ENCODE data around the gene RBMS1. TPM values are rescaled to one million over a fixed set of nuclear protein-coding genes. Genes with fewer than 3 reads are reported as not detected.
A peak's percentile ranks its signal among the peaks of the same experiment; 100 is the strongest.

The RBMS1 gene
- total RNA-seq, 2 donors from 2014 or later = 108 to 110 TPM

DNA sequence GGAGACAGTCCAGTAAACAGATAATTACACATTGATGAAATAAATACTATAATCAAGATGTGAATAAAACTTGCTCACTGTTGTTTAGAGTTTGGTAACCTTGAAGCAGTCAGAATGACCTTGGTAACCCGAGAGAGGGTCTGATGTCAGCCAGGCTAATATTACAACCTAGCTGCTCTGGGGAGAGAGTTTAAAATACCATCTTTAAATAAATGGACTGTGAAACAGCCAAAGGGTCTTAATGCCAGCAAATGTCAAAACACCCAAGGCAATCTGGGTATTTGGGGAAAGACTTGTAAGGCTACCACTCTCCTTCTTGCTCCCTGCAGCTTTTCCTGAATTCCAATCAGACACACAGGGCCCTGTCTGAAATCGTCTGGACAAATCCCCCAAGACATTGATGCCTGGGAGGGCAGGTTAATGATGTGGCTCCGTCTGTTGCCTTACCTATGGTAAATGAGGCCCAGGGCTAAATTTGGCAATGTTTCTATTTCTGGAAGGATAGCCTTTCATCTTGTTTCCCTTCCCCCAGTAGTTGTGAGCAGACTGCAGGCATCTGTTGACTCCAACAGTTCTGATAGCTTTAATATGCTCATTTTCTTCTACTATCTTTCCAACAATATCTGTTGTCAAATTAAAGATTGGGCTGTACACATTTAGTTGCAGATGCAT, 250.6 kb downstream of the RBMS1 start:
- no peak overlapping the region for H3K4me3 Mint-ChIP-seq
- H3K4me1 Mint-ChIP-seq = no peaks in the 10 kb centered on the region
- no peaks in the 10 kb centered on the region for H3K9me3 ChIP-seq (ENCODE audit: control insufficient read depth, low read length, poor library complexity, severe bottlenecking)
- H3K27ac Mint-ChIP-seq = no peak overlapping the region
- no peak for DNase-seq
- no peaks in the 10 kb centered on the region for H3K36me3 Mint-ChIP-seq (ENCODE audit: low read depth)
- peaks cover 4% of the 10 kb centered on the region for H3K27me3 Mint-ChIP-seq
- ATAC-seq = no peak

DNA sequence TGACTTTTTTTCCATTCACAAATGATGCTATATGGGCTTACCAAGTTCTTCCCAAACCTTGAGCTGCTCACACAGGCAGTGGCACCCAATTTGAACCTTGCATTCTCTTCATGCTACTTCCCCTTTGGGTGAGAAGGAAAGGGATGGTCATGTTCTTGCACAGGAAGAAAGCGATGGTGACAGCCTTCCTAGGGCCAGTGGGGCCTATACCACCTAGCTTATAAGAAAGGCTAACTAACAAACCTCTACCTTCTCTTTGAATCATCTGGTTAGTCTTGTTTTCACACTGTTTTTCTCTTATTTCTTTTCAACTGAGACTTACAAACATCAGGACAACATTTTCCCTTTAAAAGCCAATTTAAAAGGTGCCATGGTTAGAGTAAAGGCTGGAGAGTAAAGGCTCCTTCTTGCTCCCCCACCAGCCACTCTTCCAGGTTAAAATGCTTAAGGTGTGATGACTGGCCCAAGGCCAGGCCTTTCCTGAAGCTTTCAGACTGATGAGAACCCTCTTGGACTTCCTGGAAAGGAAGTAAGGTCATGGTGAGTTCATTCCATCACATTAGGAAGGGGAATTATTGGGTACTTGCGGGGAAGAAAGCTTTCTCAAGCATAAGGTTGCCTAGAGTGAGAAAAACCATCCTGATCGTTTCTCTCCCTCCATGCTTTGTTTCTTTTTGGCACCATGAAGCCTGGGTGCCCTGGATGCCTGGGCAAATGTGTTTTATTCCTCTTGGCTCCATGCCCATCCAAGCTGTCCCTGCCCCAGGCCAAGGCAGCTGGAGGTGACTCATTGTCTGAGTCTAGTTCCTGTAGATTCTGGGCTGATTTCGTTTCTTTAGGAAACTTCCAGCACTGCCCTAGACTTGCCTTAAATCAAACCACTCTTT, 252.1 kb downstream of the RBMS1 start:
- DNase-seq = no peak
- Mint-ChIP-seq H3K27me3 (peaks cover 4% of the 10 kb centered on the region), H3K36me3 (ENCODE audit: low read depth) (no peaks in the 10 kb centered on the region), H3K4me3 (no peak overlapping the region), H3K27ac (no peak overlapping the region), H3K4me1 (no peaks in the 10 kb centered on the region)
- no peak for ATAC-seq
- no peaks in the 10 kb centered on the region for H3K9me3 ChIP-seq (ENCODE audit: control insufficient read depth, low read length, poor library complexity, severe bottlenecking)

DNA sequence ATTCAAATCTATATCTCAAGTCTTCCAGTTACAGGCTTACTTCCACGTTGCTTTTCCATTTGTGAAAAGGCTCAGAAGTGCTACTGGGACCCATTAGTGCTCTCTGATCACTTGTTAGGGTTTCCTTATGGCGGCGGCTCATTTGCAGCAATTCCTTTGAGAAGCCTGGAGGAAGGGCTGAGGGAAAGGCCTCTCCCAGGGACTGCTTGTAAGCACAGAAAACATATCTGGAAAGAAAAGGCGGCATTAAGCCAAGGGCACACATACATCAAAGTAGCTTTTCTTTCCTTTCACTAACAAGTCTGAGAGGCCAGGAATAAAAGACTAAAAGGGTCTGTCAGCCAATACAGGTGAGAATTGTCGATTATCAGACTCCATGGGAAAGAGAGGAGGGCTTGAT, 254.2 kb downstream of the RBMS1 start:
- ATAC-seq (no peak), DNase-seq (no peak)
- Mint-ChIP-seq H3K36me3 (ENCODE audit: low read depth) (no peaks in the 10 kb centered on the region), H3K4me1 (no peaks in the 10 kb centered on the region), H3K4me3 (no peak overlapping the region), H3K27me3 (peaks cover 4% of the 10 kb centered on the region), H3K27ac (no peak overlapping the region)
- no peaks in the 10 kb centered on the region for H3K9me3 ChIP-seq (ENCODE audit: control insufficient read depth, low read length, poor library complexity, severe bottlenecking)

DNA sequence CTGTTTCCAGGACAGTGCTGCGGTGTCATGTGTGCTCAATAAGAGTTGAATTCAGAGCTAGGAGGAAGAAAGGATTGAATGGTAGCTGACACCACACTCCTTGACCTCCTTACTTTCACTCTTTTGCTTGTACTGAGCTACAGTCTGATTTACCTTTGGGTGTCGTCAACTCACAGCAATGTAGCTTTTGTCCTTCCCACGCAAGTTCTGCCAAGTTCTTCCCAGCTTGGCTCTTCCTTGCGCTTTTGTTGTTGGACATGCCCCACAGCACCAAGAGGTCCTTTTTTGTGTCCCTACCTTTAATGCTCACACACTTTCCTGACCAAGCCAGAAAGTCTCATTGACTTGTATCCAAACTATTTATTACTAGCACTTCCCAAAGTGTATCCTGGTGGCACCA, 255.2 kb downstream of the RBMS1 start:
- H3K27ac Mint-ChIP-seq = no peak overlapping the region
- ATAC-seq = no peak
- peaks cover 11% of the 10 kb centered on the region for H3K27me3 Mint-ChIP-seq
- no peak for DNase-seq
- no peak overlapping the region for H3K4me3 Mint-ChIP-seq
- H3K36me3 Mint-ChIP-seq (ENCODE audit: low read depth) = no peaks in the 10 kb centered on the region
- H3K9me3 ChIP-seq (ENCODE audit: control insufficient read depth, low read length, poor library complexity, severe bottlenecking) = no peaks in the 10 kb centered on the region
- H3K4me1 Mint-ChIP-seq = peaks cover 3% of the 10 kb centered on the region

DNA sequence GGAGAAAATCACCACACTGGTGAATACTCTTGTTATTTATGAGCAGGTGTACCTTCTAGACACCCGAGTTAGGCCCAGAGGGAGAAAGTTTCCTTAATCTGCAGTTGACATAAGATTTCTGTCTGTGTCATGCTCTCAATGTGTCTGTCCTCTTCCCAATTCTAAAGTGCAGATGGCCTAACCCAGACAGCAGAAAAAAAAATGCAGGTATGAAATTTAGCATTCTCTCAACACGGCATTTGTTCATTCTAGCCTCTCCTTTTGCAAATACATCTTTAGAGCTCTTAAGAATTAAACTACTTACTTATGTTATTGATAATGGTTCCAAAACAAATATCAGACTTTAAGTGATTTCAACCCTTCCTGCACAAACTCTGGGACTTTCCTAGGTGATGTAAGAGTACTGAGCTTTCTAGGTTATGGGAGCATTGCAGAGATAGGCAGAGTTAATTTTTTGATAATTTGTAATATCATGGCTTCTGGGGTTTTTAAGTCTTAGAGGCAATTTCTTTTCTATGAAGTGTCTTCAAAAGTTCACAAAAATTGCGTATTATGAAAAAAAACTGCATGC, 260.6 kb downstream of the RBMS1 start:
- H3K27ac Mint-ChIP-seq = peak overlapping the region; percentile 43
- H3K9me3 ChIP-seq (ENCODE audit: control insufficient read depth, low read length, poor library complexity, severe bottlenecking) = no peaks in the 10 kb centered on the region
- peaks cover 2% of the 10 kb centered on the region for H3K36me3 Mint-ChIP-seq (ENCODE audit: low read depth)
- no peak overlapping the region for H3K4me3 Mint-ChIP-seq
- H3K27me3 Mint-ChIP-seq = peaks cover 14% of the 10 kb centered on the region
- ATAC-seq (no peak), DNase-seq (no peak)
- H3K4me1 Mint-ChIP-seq = peaks cover 3% of the 10 kb centered on the region

DNA sequence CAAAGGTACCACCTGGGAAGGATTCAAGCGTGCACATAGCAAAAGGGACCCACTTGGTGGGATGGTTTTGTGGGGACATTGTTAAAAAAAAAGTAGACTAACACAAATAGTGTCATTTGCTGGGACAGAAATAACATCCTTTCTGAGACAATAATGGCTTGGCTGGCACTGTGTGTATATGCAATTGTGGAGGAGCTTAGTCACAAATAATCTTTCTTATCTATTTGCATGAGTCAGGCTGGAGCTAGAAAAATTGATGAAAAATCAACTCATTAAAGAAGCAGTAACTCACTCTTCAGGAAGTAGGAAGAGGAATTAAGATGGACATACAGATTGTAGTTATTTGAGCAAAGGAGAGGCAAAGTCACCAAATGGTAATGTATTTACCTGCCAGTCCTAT, 264.0 kb downstream of the RBMS1 start:
- no peaks in the 10 kb centered on the region for H3K9me3 ChIP-seq (ENCODE audit: control insufficient read depth, low read length, poor library complexity, severe bottlenecking)
- H3K4me1 Mint-ChIP-seq = peaks cover 7% of the 10 kb centered on the region
- no peak overlapping the region for H3K4me3 Mint-ChIP-seq
- DNase-seq = no peak
- no peak overlapping the region for H3K27ac Mint-ChIP-seq
- no peak for ATAC-seq
- H3K27me3 Mint-ChIP-seq = peaks cover 19% of the 10 kb centered on the region
- H3K36me3 Mint-ChIP-seq (ENCODE audit: low read depth) = peaks cover 4% of the 10 kb centered on the region

DNA sequence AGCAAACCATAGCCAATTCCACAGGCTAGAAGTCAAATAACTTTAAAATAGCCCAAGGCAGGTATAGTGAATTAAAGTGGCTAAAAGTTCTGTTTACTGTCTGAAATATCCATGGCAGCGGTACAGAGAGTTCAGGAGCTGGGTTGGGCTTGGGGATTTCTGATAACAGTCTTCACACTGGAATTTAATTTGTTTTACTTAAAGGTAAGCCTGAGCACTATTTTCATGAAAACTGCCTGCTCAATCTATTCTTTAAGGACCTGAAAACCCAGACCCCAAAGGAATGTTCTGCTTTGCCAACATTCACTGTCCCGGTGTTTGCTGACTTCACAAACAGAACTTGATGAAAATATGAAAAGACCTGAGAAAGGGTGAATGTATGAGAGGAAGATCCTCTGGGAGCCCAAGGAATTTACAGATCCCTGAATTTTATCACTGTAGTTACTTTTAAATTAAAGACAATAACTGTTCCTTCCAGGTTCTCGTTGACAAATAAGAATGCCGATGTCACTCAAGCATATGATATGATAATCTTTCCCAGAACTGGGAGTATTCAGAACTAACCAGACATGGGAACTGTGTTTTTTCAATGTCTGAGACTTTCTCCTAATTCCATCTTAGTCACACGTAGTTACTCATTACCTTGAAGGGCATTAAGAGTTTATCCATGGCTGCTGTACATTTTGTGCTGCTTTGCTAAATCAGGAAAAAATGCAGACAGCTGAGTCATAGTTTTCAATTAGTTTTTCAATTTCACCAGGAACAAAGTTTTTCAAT, 265.3 kb downstream of the RBMS1 start:
- H3K36me3 Mint-ChIP-seq (ENCODE audit: low read depth) = peaks cover 4% of the 10 kb centered on the region
- no peak overlapping the region for H3K4me3 Mint-ChIP-seq
- no peak overlapping the region for H3K27ac Mint-ChIP-seq
- no peak for DNase-seq
- no peak for ATAC-seq
- no peaks in the 10 kb centered on the region for H3K9me3 ChIP-seq (ENCODE audit: control insufficient read depth, low read length, poor library complexity, severe bottlenecking)
- peaks cover 13% of the 10 kb centered on the region for H3K4me1 Mint-ChIP-seq
- peaks cover 11% of the 10 kb centered on the region for H3K27me3 Mint-ChIP-seq

DNA sequence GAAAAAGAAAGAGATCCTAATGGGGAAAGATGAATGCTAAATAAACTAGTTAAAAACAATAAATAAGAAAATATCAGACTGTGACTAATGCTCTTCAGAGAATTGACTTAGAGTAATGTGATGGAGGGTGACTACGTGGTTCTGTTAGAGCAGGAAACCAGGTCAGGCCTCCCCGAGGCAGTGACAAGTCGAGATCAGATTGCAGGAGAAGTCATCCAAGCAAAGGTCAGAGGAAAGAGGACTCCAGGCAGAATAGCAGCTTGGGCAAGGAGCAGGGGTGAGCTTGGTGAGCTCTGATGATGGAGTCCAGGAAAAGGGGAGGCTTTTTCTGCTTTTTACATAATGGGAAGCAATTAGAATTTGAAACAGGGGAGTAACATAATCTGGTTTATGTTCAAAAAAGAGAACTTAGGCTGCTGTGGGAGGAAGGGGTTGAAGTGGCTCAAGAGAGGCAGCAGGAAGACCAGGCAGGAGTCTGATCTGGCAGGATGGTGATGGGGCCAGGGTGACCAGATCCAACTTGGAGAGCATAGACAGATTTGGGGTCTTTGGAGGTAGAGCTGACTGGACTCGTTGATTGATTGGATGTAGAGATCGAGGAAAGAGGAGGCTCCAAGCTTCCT, 266.2 kb downstream of the RBMS1 start:
- ATAC-seq = no peak
- no peak overlapping the region for H3K27ac Mint-ChIP-seq

DNA sequence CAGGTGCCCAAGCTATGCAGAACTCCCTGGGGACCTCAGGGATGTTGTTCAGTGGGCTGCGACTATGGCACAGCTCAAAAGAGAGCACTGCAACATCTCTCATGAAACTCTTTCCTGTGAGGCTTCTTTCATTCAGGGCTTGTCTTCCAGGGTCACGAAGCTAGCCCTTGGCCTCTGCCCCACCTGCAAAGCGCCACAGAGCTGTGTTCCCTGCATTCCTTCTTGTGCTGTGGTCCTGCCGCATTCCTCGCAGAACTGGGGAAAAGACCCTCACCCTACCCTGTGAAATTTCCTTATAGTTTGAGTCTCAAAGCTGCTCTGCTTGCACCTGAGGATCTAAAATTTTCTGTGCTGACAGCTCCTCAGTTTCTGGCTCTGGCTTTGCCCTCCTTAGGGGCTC, 267.2 kb downstream of the RBMS1 start:
- ATAC-seq = no peak
- no peak overlapping the region for H3K27ac Mint-ChIP-seq
- peaks cover 2% of the 10 kb centered on the region for H3K36me3 Mint-ChIP-seq (ENCODE audit: low read depth)
- H3K4me3 Mint-ChIP-seq = no peak overlapping the region
- H3K27me3 Mint-ChIP-seq = peaks cover 18% of the 10 kb centered on the region
- H3K4me1 Mint-ChIP-seq = peaks cover 23% of the 10 kb centered on the region
- no peak for DNase-seq
- no peaks in the 10 kb centered on the region for H3K9me3 ChIP-seq (ENCODE audit: control insufficient read depth, low read length, poor library complexity, severe bottlenecking)

More for the DNA sequence above, 266.2 kb downstream of the RBMS1 start:
- H3K9me3 ChIP-seq (ENCODE audit: control insufficient read depth, low read length, poor library complexity, severe bottlenecking) = no peaks in the 10 kb centered on the region
- H3K4me3 Mint-ChIP-seq = no peak overlapping the region
- H3K4me1 Mint-ChIP-seq = peaks cover 21% of the 10 kb centered on the region
- peaks cover 17% of the 10 kb centered on the region for H3K27me3 Mint-ChIP-seq
- DNase-seq = no peak
- H3K36me3 Mint-ChIP-seq (ENCODE audit: low read depth) = peaks cover 2% of the 10 kb centered on the region

DNA sequence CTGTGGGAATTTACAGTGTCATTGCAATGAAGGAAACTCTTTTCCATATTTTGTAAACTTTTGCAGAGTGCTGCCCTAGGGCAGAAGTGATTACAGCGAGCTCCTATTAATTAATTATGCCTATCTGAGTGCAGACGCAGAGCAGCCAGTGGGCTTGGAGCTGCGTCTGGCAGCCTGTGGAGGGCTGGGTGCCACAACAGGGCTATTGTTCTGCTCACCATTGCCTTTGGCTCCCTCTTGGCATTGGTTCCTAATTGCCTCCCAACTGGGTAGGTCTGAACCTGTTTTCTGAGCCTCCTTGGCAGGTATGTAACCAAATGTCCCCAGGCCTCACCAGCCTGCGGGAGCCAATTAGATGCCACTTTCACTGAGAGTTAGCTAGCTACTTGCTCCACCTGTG, 267.9 kb downstream of the RBMS1 start:
- Mint-ChIP-seq H3K4me1 (peaks cover 30% of the 10 kb centered on the region), H3K4me3 (no peak overlapping the region), H3K27ac (peak overlapping the region; percentile 32), H3K27me3 (peaks cover 24% of the 10 kb centered on the region), H3K36me3 (ENCODE audit: low read depth) (peaks cover 2% of the 10 kb centered on the region)
- DNase-seq (no peak), ATAC-seq (no peak)
- H3K9me3 ChIP-seq (ENCODE audit: control insufficient read depth, low read length, poor library complexity, severe bottlenecking) = no peaks in the 10 kb centered on the region

DNA sequence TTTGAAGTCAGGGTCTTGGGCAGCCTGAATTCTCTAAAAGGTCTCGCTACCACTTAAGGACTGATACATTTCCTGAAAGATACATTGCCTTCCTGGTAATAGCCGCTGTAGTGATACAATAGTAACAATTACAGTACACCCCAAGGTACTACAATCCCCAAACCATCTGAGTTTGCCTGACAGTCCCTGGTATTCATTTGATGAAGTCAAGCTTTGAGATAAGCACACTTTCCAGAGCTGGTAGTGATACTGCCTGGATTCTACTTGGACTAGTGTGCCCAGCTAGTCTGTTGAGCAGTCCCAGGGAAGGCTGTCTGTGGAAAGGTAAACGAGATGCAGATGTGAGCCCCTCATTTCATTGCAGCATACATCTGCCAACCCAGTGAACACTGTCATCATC, 269.1 kb downstream of the RBMS1 start:
- Mint-ChIP-seq H3K36me3 (ENCODE audit: low read depth) (peaks cover 2% of the 10 kb centered on the region), H3K27ac (no peak overlapping the region), H3K27me3 (peaks cover 22% of the 10 kb centered on the region), H3K4me1 (peaks cover 40% of the 10 kb centered on the region), H3K4me3 (no peak overlapping the region)
- peak; percentile 25 for ATAC-seq
- DNase-seq = no peak
- H3K9me3 ChIP-seq (ENCODE audit: control insufficient read depth, low read length, poor library complexity, severe bottlenecking) = no peaks in the 10 kb centered on the region

DNA sequence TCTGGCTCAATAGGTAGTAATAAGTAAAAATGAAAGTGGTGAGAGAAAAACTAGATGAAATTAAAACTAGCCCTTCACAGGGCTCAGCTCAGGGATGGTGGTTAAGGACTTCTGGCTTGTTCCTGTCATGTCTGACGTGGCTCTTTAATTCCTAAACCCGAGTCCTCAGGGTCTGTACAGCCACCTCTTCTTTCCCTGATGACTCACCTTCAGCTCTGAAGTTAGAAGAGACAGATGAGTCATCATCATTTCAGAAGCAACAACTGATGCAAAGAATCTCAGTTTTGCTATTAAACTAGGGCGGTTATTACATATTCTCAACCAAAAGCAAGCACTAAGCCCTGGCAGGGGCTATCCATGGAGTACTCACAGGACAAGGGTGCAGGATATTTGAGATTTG, 269.5 kb downstream of the RBMS1 start:
- Mint-ChIP-seq H3K4me1 (peaks cover 42% of the 10 kb centered on the region), H3K27me3 (peaks cover 26% of the 10 kb centered on the region), H3K27ac (peak overlapping the region; percentile 43), H3K4me3 (peak overlapping the region; percentile 51), H3K36me3 (ENCODE audit: low read depth) (peaks cover 2% of the 10 kb centered on the region)
- ATAC-seq = peak; percentile 77
- no peaks in the 10 kb centered on the region for H3K9me3 ChIP-seq (ENCODE audit: control insufficient read depth, low read length, poor library complexity, severe bottlenecking)
- DNase-seq = no peak

Measured in T-helper 17 cell (primary cell).